Activated naive CD4-positive, alpha-beta T cell treated with anti-CD3 and anti-CD28 coated beads, Interleukin-2, amount 50 U/mL, for 72 hours (primary cell): ENCODE results near the gene TBC1D32. TPM values are rescaled to one million over a fixed set of nuclear protein-coding genes. Genes with fewer than 3 reads are reported as not detected.
"Not testable (repeated sequence)": the region's sequence is repeated elsewhere in the genome, so short reads cannot be mapped to it uniquely, and the experiment has no call there.

Source experiments
- ATAC-seq, 2 donors: fragments of 150-1000 bp; cut with Tn5 transposase; 2 replicates each; pipeline ENCODE4 v1.10.0; 2021; ENCODE audit warnings: mild to moderate bottlenecking in 2 of 2, moderate library complexity in 2 of 2
- DNase-seq, 2 donors: peaks; one replicate each; pipeline ENCODE4 v3.0.0; 2021 to 2022; ENCODE audit warnings: low spot score in 2 of 2
- H3K27ac Mint-ChIP-seq, 2 donors: one replicate each; pipeline ENCODE4 v1.8.0; 2022; ENCODE audit warnings: mild to moderate bottlenecking in 2 of 2, mixed read lengths in 2 of 2
- H3K36me3 Mint-ChIP-seq, 2 donors: one replicate each; pipeline ENCODE4 v1.8.0; 2022; ENCODE audit warnings: mixed read lengths in 2 of 2
- H3K9me3 Mint-ChIP-seq, 2 donors: one replicate each; pipeline ENCODE4 v1.8.0; 2022; ENCODE audit warnings: mixed read lengths in 2 of 2
- total RNA-seq, 2 donors: library from RNA; stranded (reverse); gene quantifications; one replicate each; pipeline ENCODE4 v1.2.3, GENCODE V29; 2022

Gene TBC1D32
- total RNA-seq, 2 donors from 2014 or later = 8.4 to 12.6 TPM

DNA sequence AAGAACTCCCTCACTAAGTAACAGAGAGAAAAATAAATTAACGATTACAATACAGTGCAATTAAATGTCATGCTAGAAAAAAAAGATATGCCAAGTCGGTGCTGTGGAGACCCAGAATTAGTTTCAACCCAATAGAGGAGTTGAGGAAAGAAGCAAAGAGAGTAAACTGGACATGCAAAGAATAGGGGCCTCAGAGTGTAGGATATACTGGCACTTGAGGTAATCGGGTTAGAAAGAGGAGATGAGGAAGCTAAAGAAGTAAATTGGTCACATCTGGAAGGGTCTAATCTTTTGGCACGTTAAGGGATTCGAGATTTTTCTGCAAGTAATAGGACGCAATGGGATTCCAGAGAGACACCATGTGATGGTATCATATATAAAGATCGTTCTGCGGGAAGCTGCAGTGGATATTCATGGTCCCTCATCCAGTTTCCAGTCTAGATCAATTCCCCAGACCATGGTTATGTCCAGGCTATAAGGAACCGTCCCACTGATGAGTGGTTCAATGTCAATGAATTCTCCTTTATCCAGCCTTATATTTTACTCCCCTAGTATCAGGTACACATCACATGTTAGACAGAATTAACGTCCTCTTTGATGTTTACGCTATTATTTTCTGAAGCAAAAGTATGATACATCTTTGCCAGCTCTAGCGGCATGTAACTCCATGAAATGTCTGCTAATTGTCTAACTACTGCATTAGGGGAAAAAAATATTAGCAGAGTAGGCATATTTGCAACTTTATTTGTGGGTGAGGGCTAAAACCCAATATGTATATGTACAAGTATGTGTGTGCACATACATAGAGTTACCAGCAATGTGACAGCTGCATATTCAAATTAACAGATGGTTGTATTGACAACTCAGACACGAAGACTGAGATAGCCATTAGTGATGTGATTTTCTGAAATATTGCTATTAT is 1.1 kb upstream of the TBC1D32 start:
- Mint-ChIP-seq H3K9me3 (no peaks in the 10 kb centered on the region), H3K36me3 (peaks cover 8 to 11% of the 10 kb centered on the region in 2 donors), H3K27ac (peak overlapping the region; percentile 96 to 99)
- no peak for DNase-seq
- ATAC-seq = no peak

GRCh38 chr6:121333694-121334093 is 586 bp downstream of the TBC1D32 start:
- not testable (repeated sequence) for ATAC-seq, DNase-seq, H3K9me3 Mint-ChIP-seq
- Mint-ChIP-seq H3K27ac (peak overlapping the region; percentile 79 to 96), H3K36me3 (peaks cover 8 to 11% of the 10 kb centered on the region in 2 donors)

GRCh38 chr6:121333196-121333595 is 1.1 kb downstream of the TBC1D32 start:
- Mint-ChIP-seq H3K36me3 (peaks cover 8 to 11% of the 10 kb centered on the region in 2 donors), H3K9me3 (no peaks in the 10 kb centered on the region), H3K27ac (peak overlapping the region; percentile 79 to 96)
- ATAC-seq (no peak), DNase-seq (no peak)

- Mint-ChIP-seq H3K9me3 (no peaks in the 10 kb centered on the region), H3K27ac (no peak overlapping the region), H3K36me3 (peaks cover 8 to 11% of the 10 kb centered on the region in 2 donors)
- DNase-seq (no peak), ATAC-seq (no peak)
Measured at GRCh38 chr6:121330516-121330915, 3.8 kb downstream of the TBC1D32 start.

GRCh38 chr6:121321282-121321681 is 13.0 kb downstream of the TBC1D32 start:
- ATAC-seq = peak; percentile 60 to 99
- DNase-seq = peak in 1 of 2 donors; percentile 6
- Mint-ChIP-seq H3K27ac (no peak overlapping the region), H3K9me3 (no peaks in the 10 kb centered on the region), H3K36me3 (peaks cover 0 to 5% of the 10 kb centered on the region in 2 donors)

DNA sequence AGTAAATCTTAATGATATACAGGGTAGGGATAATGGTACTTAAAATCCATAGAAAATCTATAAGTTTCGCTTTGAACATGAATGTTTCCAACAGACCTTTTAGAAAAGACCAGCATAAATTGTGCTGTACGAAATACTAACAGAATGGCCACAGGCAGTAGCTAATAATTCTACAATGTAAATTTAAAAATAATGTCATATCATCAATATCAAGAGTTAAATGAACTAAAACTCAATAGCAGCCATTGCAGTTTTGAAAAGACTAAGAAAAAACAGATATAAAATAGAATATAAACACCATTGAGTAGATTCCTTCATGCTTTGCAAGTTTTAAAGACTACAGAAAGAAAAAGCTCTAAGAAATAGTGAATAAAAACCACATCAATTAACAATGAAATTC is 14.7 kb downstream of the TBC1D32 start:
- Mint-ChIP-seq H3K27ac (no peak overlapping the region), H3K9me3 (no peaks in the 10 kb centered on the region), H3K36me3 (no peaks in the 10 kb centered on the region)
- ATAC-seq (no peak), DNase-seq (no peak)

GRCh38 chr6:121319112-121319553 is 15.1 kb downstream of the TBC1D32 start:
- DNase-seq = no peak
- Mint-ChIP-seq H3K27ac (no peak overlapping the region), H3K36me3 (no peaks in the 10 kb centered on the region), H3K9me3 (no peaks in the 10 kb centered on the region)
- no peak for ATAC-seq

GRCh38 chr6:121314381-121315112 is 19.7 kb downstream of the TBC1D32 start:
- H3K36me3 Mint-ChIP-seq = peaks cover 4 to 7% of the 10 kb centered on the region in 2 donors
- peaks cover 3 to 5% of the 10 kb centered on the region in 2 donors for H3K9me3 Mint-ChIP-seq
- DNase-seq = no peak
- ATAC-seq = no peak
- no peak overlapping the region for H3K27ac Mint-ChIP-seq

DNA sequence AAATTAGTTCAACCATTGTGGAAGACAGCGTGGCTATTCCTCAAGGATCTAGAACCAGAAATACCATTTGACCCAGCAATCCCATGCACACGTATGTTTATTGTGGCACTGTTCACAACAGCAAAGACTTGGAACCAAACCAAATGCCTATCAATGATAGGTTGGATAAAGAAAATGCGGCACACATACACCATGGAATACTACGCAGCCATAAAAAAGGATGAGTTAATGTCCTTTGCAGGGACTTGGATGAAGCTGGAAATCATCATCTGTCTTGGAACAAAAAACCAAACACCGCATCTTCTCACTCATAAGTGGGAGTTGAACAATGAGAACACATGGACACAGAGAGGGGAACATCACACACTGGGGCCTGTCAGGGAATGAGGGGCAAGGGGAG is 22.5 kb downstream of the TBC1D32 start:
- not testable (repeated sequence) for H3K27ac Mint-ChIP-seq, H3K9me3 Mint-ChIP-seq, ATAC-seq, H3K36me3 Mint-ChIP-seq, DNase-seq

DNA sequence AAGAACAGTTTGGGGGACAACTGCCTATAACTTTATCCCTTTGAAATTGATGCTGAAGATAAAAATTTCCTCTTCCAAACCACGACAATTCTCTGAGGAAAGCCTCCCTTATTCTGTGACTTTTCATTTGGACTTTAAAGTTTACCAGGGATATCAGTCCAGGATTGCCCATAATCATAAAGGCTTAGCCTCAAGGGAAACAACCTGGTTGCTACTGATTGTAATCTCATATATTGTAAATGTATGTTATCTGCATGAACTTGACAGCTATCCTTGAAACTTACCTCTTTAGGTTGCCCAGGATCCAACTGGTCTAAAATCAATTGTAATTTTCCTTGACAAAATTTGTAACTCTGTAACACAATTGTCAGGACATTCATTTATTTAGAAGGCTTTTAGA is 23.8 kb downstream of the TBC1D32 start:
- DNase-seq = no peak
- no peak overlapping the region for H3K27ac Mint-ChIP-seq
- H3K9me3 Mint-ChIP-seq = peaks cover 3 to 5% of the 10 kb centered on the region in 2 donors
- no peak for ATAC-seq
- peaks cover 4 to 7% of the 10 kb centered on the region in 2 donors for H3K36me3 Mint-ChIP-seq

- Mint-ChIP-seq H3K36me3 (peaks cover 4 to 7% of the 10 kb centered on the region in 2 donors), H3K27ac (no peak overlapping the region), H3K9me3 (peaks cover 3 to 5% of the 10 kb centered on the region in 2 donors)
- ATAC-seq (no peak), DNase-seq (no peak)
Measured at GRCh38 chr6:121309768-121310469, 24.4 kb downstream of the TBC1D32 start.

DNA sequence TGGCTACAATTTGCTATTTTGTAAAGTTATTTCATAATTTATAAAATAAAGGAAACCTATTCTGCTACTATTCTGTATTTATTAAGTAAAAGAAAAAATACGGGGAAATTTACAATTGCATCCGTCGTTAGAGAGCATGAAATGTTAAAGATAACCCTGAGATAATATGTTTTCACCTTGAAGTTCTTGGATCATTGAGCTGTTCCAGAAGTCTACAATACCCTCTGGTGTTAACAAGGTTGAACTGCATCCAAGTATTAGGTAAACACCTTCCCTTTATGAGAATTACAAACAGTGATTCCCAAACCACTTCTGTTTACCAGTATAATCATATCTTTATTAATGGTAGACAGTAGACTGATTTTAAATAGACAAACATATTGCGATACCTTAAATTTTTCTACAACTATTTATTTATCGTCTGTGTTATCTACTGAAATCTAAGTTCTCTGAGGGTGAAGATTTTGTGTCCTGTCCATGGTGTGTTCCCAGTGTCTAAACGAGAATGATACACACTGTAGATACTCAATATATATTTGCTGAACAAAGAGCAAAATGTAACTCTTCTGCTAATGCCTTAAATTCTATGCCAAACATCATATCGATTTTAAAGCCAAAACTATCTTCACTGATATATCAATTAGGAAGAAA is 28.2 kb downstream of the TBC1D32 start:
- peak in 1 of 2 donors; percentile 51 for ATAC-seq
- no peaks in the 10 kb centered on the region for H3K9me3 Mint-ChIP-seq
- DNase-seq = no peak
- no peak overlapping the region for H3K27ac Mint-ChIP-seq
- peaks cover 3 to 4% of the 10 kb centered on the region in 2 donors for H3K36me3 Mint-ChIP-seq

DNA sequence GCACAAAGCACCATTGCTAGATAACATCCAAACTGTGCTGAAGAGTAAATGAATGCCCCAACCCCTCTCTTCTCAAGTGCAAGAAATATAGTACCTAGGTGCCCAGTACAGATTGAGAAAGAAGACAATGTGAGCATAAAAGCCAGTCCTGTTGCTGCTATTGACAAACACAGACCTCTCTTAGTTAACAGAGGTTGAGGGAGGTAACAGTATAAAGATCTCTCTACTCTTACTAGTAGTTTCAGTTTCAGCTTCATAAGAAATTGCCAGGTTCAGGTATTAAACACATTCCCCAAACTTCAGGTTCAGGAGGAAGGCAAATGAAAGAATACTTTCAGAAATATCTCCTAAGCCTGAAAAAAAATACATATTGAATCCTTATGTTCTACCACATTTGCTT is 31.4 kb downstream of the TBC1D32 start:
- Mint-ChIP-seq H3K27ac (no peak overlapping the region), H3K36me3 (peaks cover 7 to 8% of the 10 kb centered on the region in 2 donors), H3K9me3 (no peaks in the 10 kb centered on the region)
- ATAC-seq (no peak), DNase-seq (no peak)

- H3K9me3 Mint-ChIP-seq, ATAC-seq, H3K36me3 Mint-ChIP-seq, H3K27ac Mint-ChIP-seq, DNase-seq: not testable (repeated sequence)
Measured at GRCh38 chr6:121301156-121301555, 33.1 kb downstream of the TBC1D32 start.

DNA sequence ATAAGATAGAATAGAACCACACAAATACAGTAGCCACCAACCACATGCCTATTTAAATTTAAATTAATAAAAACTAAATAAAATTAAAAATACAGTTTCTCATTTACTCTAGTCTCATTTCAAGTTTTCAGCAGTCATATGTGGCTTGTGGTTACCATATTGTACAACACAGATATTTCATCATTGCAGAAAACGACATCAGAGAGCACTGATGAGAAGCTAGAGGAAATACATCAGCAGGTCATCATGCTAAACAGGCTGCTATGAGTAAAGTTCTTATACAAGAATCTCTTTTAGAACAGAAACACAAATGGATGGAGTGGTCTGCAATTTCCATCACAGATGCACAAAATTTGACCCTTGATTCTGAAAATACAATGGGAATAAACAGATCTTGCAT is 36.6 kb downstream of the TBC1D32 start:
- no peak overlapping the region for H3K27ac Mint-ChIP-seq
- DNase-seq (no peak), ATAC-seq (no peak)
- H3K36me3 Mint-ChIP-seq = peaks cover 7 to 13% of the 10 kb centered on the region in 2 donors
- no peaks in the 10 kb centered on the region for H3K9me3 Mint-ChIP-seq

DNA sequence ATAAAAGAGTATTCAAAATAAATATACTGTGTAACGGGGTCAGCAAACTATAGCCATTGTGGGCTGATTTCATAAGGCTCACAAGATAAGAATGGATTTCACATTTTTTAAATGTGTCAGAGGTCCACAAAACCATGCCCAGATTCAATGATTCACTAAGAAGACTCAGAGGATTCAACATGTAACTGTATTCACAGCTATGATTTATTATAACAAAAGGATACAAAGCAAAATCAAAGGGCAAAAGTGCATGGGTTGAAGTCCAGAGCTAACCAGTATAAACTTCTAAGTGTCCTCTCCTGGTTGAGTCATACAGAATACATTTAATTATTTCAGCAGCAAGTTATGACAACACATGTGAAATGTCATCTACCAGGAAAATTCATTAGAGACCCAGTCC is 49.2 kb downstream of the TBC1D32 start:
- no peak overlapping the region for H3K27ac Mint-ChIP-seq
- DNase-seq = no peak

More for the DNA sequence above, 49.2 kb downstream of the TBC1D32 start:
- Mint-ChIP-seq H3K9me3 (peaks cover 0 to 3% of the 10 kb centered on the region in 2 donors), H3K36me3 (peaks cover 22 to 31% of the 10 kb centered on the region in 2 donors)
- ATAC-seq = no peak
